ENCODE data around the gene CRIP2. TPM values are rescaled to one million over a fixed set of nuclear protein-coding genes. Genes with fewer than 3 reads are reported as not detected.

CRIP2 gene
- total RNA-seq, 2 donors from 2014 or later = 65.9 to 96.6 TPM

- H3K36me3 ChIP-seq (replicated peaks in 1 of 2; ENCODE audit: insufficient read depth in 1 of 2, low read depth in 2 of 2) = no peaks in the 10 kb centered on the region
- intact Hi-C loops (cut with DNase I) = no loop called here
- DNase-seq = no peak
- H3K4me1 ChIP-seq = no peaks in the 10 kb centered on the region
- H3K9me3 ChIP-seq = no peaks in the 10 kb centered on the region
- 49 to 67% methylated on average over 2 to 23 of the region's 27 CpGs for WGBS, 2 donors
- no peak for ATAC-seq
- H3K4me3 ChIP-seq = no peak overlapping the region
- H3K27ac ChIP-seq = no peak overlapping the region
- TF ChIP-seq, protein P1, sequence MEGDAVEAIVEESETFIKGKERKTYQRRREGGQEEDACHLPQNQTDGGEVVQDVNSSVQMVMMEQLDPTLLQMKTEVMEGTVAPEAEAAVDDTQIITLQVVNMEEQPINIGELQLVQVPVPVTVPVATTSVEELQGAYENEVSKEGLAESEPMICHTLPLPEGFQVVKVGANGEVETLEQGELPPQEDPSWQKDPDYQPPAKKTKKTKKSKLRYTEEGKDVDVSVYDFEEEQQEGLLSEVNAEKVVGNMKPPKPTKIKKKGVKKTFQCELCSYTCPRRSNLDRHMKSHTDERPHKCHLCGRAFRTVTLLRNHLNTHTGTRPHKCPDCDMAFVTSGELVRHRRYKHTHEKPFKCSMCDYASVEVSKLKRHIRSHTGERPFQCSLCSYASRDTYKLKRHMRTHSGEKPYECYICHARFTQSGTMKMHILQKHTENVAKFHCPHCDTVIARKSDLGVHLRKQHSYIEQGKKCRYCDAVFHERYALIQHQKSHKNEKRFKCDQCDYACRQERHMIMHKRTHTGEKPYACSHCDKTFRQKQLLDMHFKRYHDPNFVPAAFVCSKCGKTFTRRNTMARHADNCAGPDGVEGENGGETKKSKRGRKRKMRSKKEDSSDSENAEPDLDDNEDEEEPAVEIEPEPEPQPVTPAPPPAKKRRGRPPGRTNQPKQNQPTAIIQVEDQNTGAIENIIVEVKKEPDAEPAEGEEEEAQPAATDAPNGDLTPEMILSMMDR (IDR thresholded peaks at IDR 0.05) = no peak
- no peak for TF ChIP-seq POLR2A (IDR thresholded peaks at IDR 0.05)
- H3K27me3 ChIP-seq = no peaks in the 10 kb centered on the region
Observed at GRCh38 chr14:105499256-105500035, 24.8 kb downstream of the CRIP2 start.

- ATAC-seq (no peak), DNase-seq (no peak)
- no peak for TF ChIP-seq POLR2A (IDR thresholded peaks at IDR 0.05)
- TF ChIP-seq, protein P1 (IDR thresholded peaks at IDR 0.05) = no peak
- intact Hi-C loops (cut with DNase I) = no loop called here
- Histone ChIP-seq H3K27me3 (no peaks in the 10 kb centered on the region), H3K4me3 (no peak overlapping the region), H3K27ac (no peak overlapping the region), H3K36me3 (replicated peaks in 1 of 2; ENCODE audit: insufficient read depth in 1 of 2, low read depth in 2 of 2) (no peaks in the 10 kb centered on the region), H3K9me3 (no peaks in the 10 kb centered on the region), H3K4me1 (no peaks in the 10 kb centered on the region)
- 81 to 89% methylated on average over 10 to 21 of the region's 21 CpGs for WGBS, 2 donors
Observed at GRCh38 chr14:105500036-105500725, 25.6 kb downstream of the CRIP2 start.

- DNase-seq (no peak), ATAC-seq (no peak)
- H3K27ac ChIP-seq = no peak overlapping the region
- H3K9me3 ChIP-seq = no peaks in the 10 kb centered on the region
- no peaks in the 10 kb centered on the region for H3K27me3 ChIP-seq
- WGBS, 2 donors = 67 to 85% methylated on average over 4 to 10 of the region's 10 CpGs
- intact Hi-C loops (cut with DNase I) = no loop called here
- TF ChIP-seq, protein P1 (IDR thresholded peaks at IDR 0.05) = no peak
- no peak for TF ChIP-seq POLR2A (IDR thresholded peaks at IDR 0.05)
- H3K4me3 ChIP-seq = no peak overlapping the region
- H3K4me1 ChIP-seq = no peaks in the 10 kb centered on the region
- no peaks in the 10 kb centered on the region for H3K36me3 ChIP-seq (replicated peaks in 1 of 2; ENCODE audit: insufficient read depth in 1 of 2, low read depth in 2 of 2)
Observed at GRCh38 chr14:105500726-105501101, 26.1 kb downstream of the CRIP2 start.

GRCh38 chr14:105501504-105502291 lies 27.1 kb downstream of the CRIP2 start:
- Histone ChIP-seq H3K27me3 (no peaks in the 10 kb centered on the region), H3K36me3 (replicated peaks in 1 of 2; ENCODE audit: insufficient read depth in 1 of 2, low read depth in 2 of 2) (no peaks in the 10 kb centered on the region), H3K27ac (no peak overlapping the region), H3K4me3 (no peak overlapping the region), H3K9me3 (no peaks in the 10 kb centered on the region), H3K4me1 (no peaks in the 10 kb centered on the region)
- no peak for ATAC-seq
- intact Hi-C loops (cut with DNase I) = no loop called here
- no peak for DNase-seq
- 75 to 83% methylated on average over 13 of the region's 13 CpGs for WGBS, 2 donors
- TF ChIP-seq, protein P1 (IDR thresholded peaks at IDR 0.05) = no peak
- TF ChIP-seq POLR2A (IDR thresholded peaks at IDR 0.05) = no peak

Measured in body of pancreas (tissue), 4 donors.